ENCODE data around the gene PAWR. TPM values are rescaled to one million over a fixed set of nuclear protein-coding genes. Genes with fewer than 3 reads are reported as not detected.

PAWR gene
- total and polyA plus RNA-seq, 2 of the 13 experiments (the other 11 are each of a cell fraction or from before 2014, with no cell fraction given), result 29.1 to 36.1 TPM

- TF ChIP-seq, protein P1, sequence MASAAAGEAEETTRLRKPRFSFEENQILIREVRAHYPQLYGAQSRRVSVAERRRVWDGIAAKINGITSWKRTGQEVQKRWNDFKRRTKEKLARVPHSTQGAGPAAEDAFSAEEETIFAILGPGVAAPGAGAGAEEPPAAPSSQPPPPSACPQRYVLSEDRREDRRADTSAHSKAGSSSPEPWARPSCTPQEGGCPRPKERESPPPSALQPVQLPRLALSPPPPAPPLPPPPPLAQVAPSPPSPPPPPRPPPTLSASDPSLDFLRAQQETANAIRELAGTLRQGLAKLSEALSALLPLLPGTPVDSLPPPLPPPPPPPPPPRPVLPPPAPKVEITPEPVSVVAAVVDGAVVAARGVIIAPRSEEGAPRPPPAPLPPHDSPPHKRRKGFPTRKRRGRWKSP (CRISPR knock-in tag; IDR thresholded peaks at IDR 0.05), result no peak
- no peak for TF ChIP-seq ZNF737 (CRISPR knock-in tag; IDR thresholded peaks at IDR 0.05; ENCODE audit: borderline replicate concordance)
- TF ChIP-seq ETV5 (CRISPR knock-in tag; IDR thresholded peaks at IDR 0.05; ENCODE audit: borderline replicate concordance), result no peak
- TF ChIP-seq ATF4 (CRISPR knock-in tag; IDR thresholded peaks at IDR 0.05), result no peak
Measured at GRCh38 chr12:79619872-79620562, 70.7 kb downstream of the PAWR start (continued).

GRCh38 chr12:79618848-79619404 is 71.8 kb downstream of the PAWR start:
- Histone ChIP-seq H2AFZ (ENCODE audit: low read length) (no peak overlapping the region), H3K27ac (ENCODE audit: extremely low read length, insufficient read depth, low read length) (no peak overlapping the region), H3K9ac (ENCODE audit: insufficient read depth, low read depth, low read length) (no peak overlapping the region), H3K4me3 (replicated peaks in 1 of 3; ENCODE audit: insufficient read depth in 1 of 3, low read depth in 2 of 3, low read length in 3 of 3) (no peak overlapping the region), H3K9me3 (ENCODE audit: low read length) (no peaks in the 10 kb centered on the region), H3K27me3 (ENCODE audit: control insufficient read depth in 1 of 2, insufficient read depth in 2 of 2, low read length in 2 of 2) (no peaks in the 10 kb centered on the region), H3K4me2 (ENCODE audit: low read depth, low read length) (no peak overlapping the region), H3K36me3 (replicated peaks in 1 of 2; ENCODE audit: control insufficient read depth in 1 of 2, insufficient read depth in 2 of 2, low read length in 2 of 2) (peaks cover 17 to 27% of the 10 kb centered on the region in 2 experiments), H3K79me2 (ENCODE audit: insufficient read depth, low read length) (peaks cover 35% of the 10 kb centered on the region), H4K20me1 (ENCODE audit: insufficient read depth, low read length) (peaks cover 10% of the 10 kb centered on the region; the same call in 1 of the 2 replicates), H3K4me1 (ENCODE audit: insufficient read depth, low read length) (no peaks in the 10 kb centered on the region)
- no TSS peak for BruUV-seq (replicated peaks)
- ATAC-seq (no peak), DNase-seq (ENCODE audit: low spot score) (no peak), FAIRE-seq (no peak)
- in situ Hi-C loops (cut with HindIII; ENCODE audit: extremely low pct_ligation_motif_present, low pct_unique_long_range_greater_than_20kb), result no loop called here
- ChIA-PET POLR2A (no interaction called here), CTCF (ENCODE audit: low intra/inter-chr PET ratio, low total read pairs) (no interaction called here)
- intact Hi-C loops (cut with micrococcal nuclease; ENCODE audit: unreplicated experiment), result no loop called here
- WGBS (ENCODE audit: low lambda C conversion rate), result 94% methylated on average over 2 of the region's 2 CpGs
- TF ChIP-seq GPBP1L1 (CRISPR knock-in tag; IDR thresholded peaks at IDR 0.05), result no peak
- TF ChIP-seq ZSCAN9 (CRISPR knock-in tag; IDR thresholded peaks at IDR 0.05; ENCODE audit: borderline replicate concordance), result no peak
- no peak for TF ChIP-seq ZKSCAN1 (IDR thresholded peaks at IDR 0.05; ENCODE audit: low read length)
- TF ChIP-seq THAP8 (CRISPR knock-in tag; IDR thresholded peaks at IDR 0.05; ENCODE audit: borderline replicate concordance), result no peak
- no peak for TF ChIP-seq ZBTB2 (CRISPR knock-in tag; IDR thresholded peaks at IDR 0.05; ENCODE audit: low read depth)
- no peak for TF ChIP-seq XBP1 (CRISPR knock-in tag; IDR thresholded peaks at IDR 0.05)
- no peak for TF ChIP-seq ZNF331 (CRISPR knock-in tag; IDR thresholded peaks at IDR 0.05)
- TF ChIP-seq CENPT (CRISPR knock-in tag; IDR thresholded peaks at IDR 0.05; ENCODE audit: low read depth), result no peak
- TF ChIP-seq ZMYM2 (CRISPR knock-in tag; IDR thresholded peaks at IDR 0.05), result no peak
- TF ChIP-seq, protein P2, sequence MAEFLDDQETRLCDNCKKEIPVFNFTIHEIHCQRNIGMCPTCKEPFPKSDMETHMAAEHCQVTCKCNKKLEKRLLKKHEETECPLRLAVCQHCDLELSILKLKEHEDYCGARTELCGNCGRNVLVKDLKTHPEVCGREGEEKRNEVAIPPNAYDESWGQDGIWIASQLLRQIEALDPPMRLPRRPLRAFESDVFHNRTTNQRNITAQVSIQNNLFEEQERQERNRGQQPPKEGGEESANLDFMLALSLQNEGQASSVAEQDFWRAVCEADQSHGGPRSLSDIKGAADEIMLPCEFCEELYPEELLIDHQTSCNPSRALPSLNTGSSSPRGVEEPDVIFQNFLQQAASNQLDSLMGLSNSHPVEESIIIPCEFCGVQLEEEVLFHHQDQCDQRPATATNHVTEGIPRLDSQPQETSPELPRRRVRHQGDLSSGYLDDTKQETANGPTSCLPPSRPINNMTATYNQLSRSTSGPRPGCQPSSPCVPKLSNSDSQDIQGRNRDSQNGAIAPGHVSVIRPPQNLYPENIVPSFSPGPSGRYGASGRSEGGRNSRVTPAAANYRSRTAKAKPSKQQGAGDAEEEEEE (CRISPR knock-in tag; IDR thresholded peaks at IDR 0.05; ENCODE audit: borderline replicate concordance), result no peak
- no peak for TF ChIP-seq ZNF333 (CRISPR knock-in tag; IDR thresholded peaks at IDR 0.05; ENCODE audit: borderline replicate concordance)
